ENCODE measurements around the gene LCE5A. TPM values are rescaled to one million over a fixed set of nuclear protein-coding genes. Genes with fewer than 3 reads are reported as not detected.

Gene LCE5A
- total and polyA plus RNA-seq, 4 donors = not detected

DNA sequence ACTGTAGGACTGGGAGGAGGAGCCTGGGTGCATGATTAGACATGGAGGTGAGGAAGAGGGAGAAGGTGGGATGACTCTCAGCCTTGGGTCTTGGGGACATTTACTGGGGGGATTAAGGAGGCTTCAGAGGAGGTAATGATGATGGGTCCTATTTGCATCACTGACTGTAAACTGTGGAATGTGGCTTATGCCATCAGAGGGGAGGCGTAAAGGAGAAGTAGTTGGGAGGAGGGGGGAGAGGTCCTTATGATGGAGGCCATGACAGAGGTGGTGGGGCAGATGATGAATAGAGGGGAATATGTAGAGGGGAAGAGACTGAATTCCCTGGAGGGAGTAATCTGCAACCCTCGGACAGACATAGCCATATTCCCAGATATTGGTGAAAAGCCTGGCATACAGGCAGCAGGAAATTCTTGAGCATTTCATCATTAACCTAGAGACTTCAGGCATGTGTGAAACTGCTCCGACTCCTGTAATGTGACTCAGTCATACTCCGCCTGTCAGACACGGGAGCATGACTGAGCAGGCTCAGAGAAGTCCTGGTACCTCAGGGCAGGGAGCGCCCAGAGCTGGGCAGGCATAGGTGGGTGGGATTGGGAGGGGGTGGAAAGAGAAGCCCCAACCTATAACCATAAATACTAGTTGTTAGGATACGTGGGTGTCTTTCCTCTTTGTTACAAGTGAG is 8.0 kb upstream of the LCE5A start:
- Histone ChIP-seq H3K4me3 (ENCODE audit: low read depth in 1 of 3, low read length in 3 of 3) (no peak overlapping the region), H3K27me3 (ENCODE audit: control insufficient read depth in 4 of 4, insufficient read depth in 4 of 4, low read length in 3 of 4) (no peaks in the 10 kb centered on the region), H3K9ac (ENCODE audit: low read depth in 1 of 2, low read length in 2 of 2) (no peak overlapping the region), H3K36me3 (ENCODE audit: control insufficient read depth in 4 of 4, insufficient read depth in 3 of 4, low read depth in 1 of 4, low read length in 3 of 4) (no peaks in the 10 kb centered on the region), H3K9me3 (ENCODE audit: control insufficient read depth in 4 of 4, low read length in 3 of 4) (no peaks in the 10 kb centered on the region), H3K27ac (ENCODE audit: low read depth in 1 of 2, low read length in 2 of 2) (no peak overlapping the region), H3K4me1 (ENCODE audit: control insufficient read depth in 4 of 4, insufficient read depth in 4 of 4, low read length in 3 of 4) (peaks cover 0 to 3% (median 0%) of the 10 kb centered on the region in 4 donors)
- WGBS = 80% methylated on average over 7 of the region's 7 CpGs
- DNase-seq (ENCODE audit: low spot score) = no peak
- TF ChIP-seq NR2F2 (IDR thresholded peaks at IDR 0.05) = no peak
- TF ChIP-seq YY1 (IDR thresholded peaks at IDR 0.05) = no peak
- no peak for TF ChIP-seq RXRA (IDR thresholded peaks at IDR 0.05)
- TF ChIP-seq FOXA1 (IDR thresholded peaks at IDR 0.05) = no peak
- no peak for TF ChIP-seq ATF3 (IDR thresholded peaks at IDR 0.05)
- no peak for TF ChIP-seq SP1 (IDR thresholded peaks at IDR 0.05)
- TF ChIP-seq JUND (IDR thresholded peaks at IDR 0.05) = no peak
- TF ChIP-seq EGR1 (IDR thresholded peaks at IDR 0.05; ENCODE audit: low read depth in 2 of 2) = no peak
- TF ChIP-seq GABPA (IDR thresholded peaks at IDR 0.05 in 1 of 2, conservative IDR thresholded peaks at IDR 0.05 in 1 of 2) = no peak
- TF ChIP-seq, protein P1, sequence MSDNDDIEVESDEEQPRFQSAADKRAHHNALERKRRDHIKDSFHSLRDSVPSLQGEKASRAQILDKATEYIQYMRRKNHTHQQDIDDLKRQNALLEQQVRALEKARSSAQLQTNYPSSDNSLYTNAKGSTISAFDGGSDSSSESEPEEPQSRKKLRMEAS (IDR thresholded peaks at IDR 0.05) = no peak
- TF ChIP-seq HNF4A (conservative IDR thresholded peaks at IDR 0.05) = no peak
- no peak for TF ChIP-seq REST (IDR thresholded peaks at IDR 0.05)
- TF ChIP-seq TAF1 (conservative IDR thresholded peaks at IDR 0.05) = no peak
- TF ChIP-seq FOXA2 (IDR thresholded peaks at IDR 0.05) = no peak
- TF ChIP-seq RAD21 (IDR thresholded peaks at IDR 0.05) = no peak

DNA sequence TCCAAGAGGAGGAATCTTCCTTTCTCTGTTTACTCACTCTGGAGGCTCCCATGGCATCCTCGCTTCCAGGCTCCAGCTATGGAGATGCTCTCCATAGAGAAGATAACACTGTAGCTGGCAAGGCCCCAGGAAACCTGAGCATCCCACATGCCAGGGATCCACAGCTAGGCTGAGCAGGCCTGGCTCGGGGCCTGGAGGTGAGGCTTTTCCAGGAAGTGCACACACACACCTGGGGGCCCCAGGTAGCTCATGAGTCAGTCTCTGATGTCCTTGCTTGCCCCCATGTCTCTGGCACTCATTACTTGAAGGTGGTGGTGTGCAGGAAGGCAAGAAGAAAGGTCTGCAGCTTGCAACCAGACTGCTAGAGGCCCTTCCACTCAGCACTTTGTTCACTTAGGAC is 5.5 kb upstream of the LCE5A start:
- WGBS = 84% methylated on average over 2 of the region's 2 CpGs
- no peak overlapping the region for H3K27ac ChIP-seq (ENCODE audit: low read depth in 1 of 2, low read length in 2 of 2)
- H3K27me3 ChIP-seq (ENCODE audit: control insufficient read depth in 4 of 4, insufficient read depth in 4 of 4, low read length in 3 of 4) = peaks cover 0 to 3% (median 0%) of the 10 kb centered on the region in 4 donors
- no peak overlapping the region for H3K4me3 ChIP-seq (ENCODE audit: low read depth in 1 of 3, low read length in 3 of 3)
- H3K36me3 ChIP-seq (ENCODE audit: control insufficient read depth in 4 of 4, insufficient read depth in 3 of 4, low read depth in 1 of 4, low read length in 3 of 4) = no peaks in the 10 kb centered on the region
- H3K9ac ChIP-seq (ENCODE audit: low read depth in 1 of 2, low read length in 2 of 2) = no peak overlapping the region
- no peak for DNase-seq (ENCODE audit: low spot score)
- H3K4me1 ChIP-seq (ENCODE audit: control insufficient read depth in 4 of 4, insufficient read depth in 4 of 4, low read length in 3 of 4) = peaks cover 0 to 3% (median 0%) of the 10 kb centered on the region in 4 donors
- TF ChIP-seq RAD21 (IDR thresholded peaks at IDR 0.05) (no peak), JUND (IDR thresholded peaks at IDR 0.05) (no peak), ATF3 (IDR thresholded peaks at IDR 0.05) (no peak), ZBTB33 (IDR thresholded peaks at IDR 0.05) (no peak), RXRA (IDR thresholded peaks at IDR 0.05) (no peak), HNF4G (IDR thresholded peaks at IDR 0.05) (no peak), FOXA2 (IDR thresholded peaks at IDR 0.05) (no peak), CTCF (IDR thresholded peaks at IDR 0.05; ENCODE audit: low read depth, low read length, missing input control) (no peak), SP1 (IDR thresholded peaks at IDR 0.05) (no peak), GABPA (IDR thresholded peaks at IDR 0.05 in 1 of 2, conservative IDR thresholded peaks at IDR 0.05 in 1 of 2) (no peak), EGR1 (IDR thresholded peaks at IDR 0.05; ENCODE audit: low read depth in 2 of 2) (no peak), YY1 (IDR thresholded peaks at IDR 0.05) (no peak), FOXA1 (IDR thresholded peaks at IDR 0.05) (no peak), REST (IDR thresholded peaks at IDR 0.05) (no peak), NR2F2 (IDR thresholded peaks at IDR 0.05) (no peak), TAF1 (conservative IDR thresholded peaks at IDR 0.05) (no peak), HNF4A (conservative IDR thresholded peaks at IDR 0.05) (no peak)
- TF ChIP-seq, protein P1 (IDR thresholded peaks at IDR 0.05) = no peak
- H3K9me3 ChIP-seq (ENCODE audit: control insufficient read depth in 4 of 4, low read length in 3 of 4) = no peaks in the 10 kb centered on the region
